B cell (primary cell): ENCODE results near the gene SLC2A10. TPM values are rescaled to one million over a fixed set of nuclear protein-coding genes. Genes with fewer than 3 reads are reported as not detected.

Experiments
- ATAC-seq: fragments of 200-7000 bp; cut with Tn5 transposase; one replicate; pipeline ENCODE4 v1.10.0; 2021; ENCODE audit warnings: low read depth, mild to moderate bottlenecking, moderate number of reproducible peaks, moderate library complexity
- CTCF ChIA-PET: fragments of 350-600 bp; sonication (Branson Sonifier 250); formaldehyde crosslinking; loops from one replicate; lab custom pipeline; 2021; ENCODE audit warnings: antibody characterized with exemption, inconsistent platforms; lab: Charles Lee
- POLR2A ChIA-PET: fragments of 350-600 bp; sonication (Branson Sonifier 250); formaldehyde crosslinking; loops from one replicate; lab custom pipeline; 2021; ENCODE audit warnings: antibody characterized with exemption; lab: Charles Lee
- DNase-seq: peaks from one replicate; pipeline ENCODE4 v3.0.0; 2013
- H2AFZ ChIP-seq: 2 replicates; pipeline ENCODE4 v1.6.1; 2012; ENCODE audit warnings: mild to moderate bottlenecking, low read depth, low read length; ENCODE audit not compliant: insufficient read depth, poor library complexity, severe bottlenecking
- H3K27ac ChIP-seq, 2 donors: 1 replicate in 1 of 2; 2 replicates in 1 of 2; pipeline ENCODE4 v1.5.1; 2012 to 2013; ENCODE audit warnings: low read length in 2 of 2, mild to moderate bottlenecking in 2 of 2, moderate library complexity in 1 of 2
- H3K27me3 ChIP-seq, 4 experiments: fragments of 200-600 bp in 1 of 4; sonication (generic) in 1 of 4; replicated peaks in 1 of 4; 1 replicate in 2 of 4; 2 replicates in 2 of 4; pipeline versions ENCODE4 v1.6.1 to v1.7.0; 2013 to 2016; ENCODE audit warnings: low read length in 3 of 4, mild to moderate bottlenecking in 2 of 4, mixed read lengths in 1 of 4, moderate library complexity in 1 of 4; ENCODE audit not compliant: insufficient read depth in 4 of 4, control insufficient read depth in 3 of 4; ENCODE audit errors: control extremely low read depth in 1 of 4
- H3K36me3 ChIP-seq, 2 experiments: replicated peaks in 1 of 2; 1 replicate in 1 of 2; 2 replicates in 1 of 2; pipeline versions ENCODE4 v1.6.1 to v1.7.1; 2013; ENCODE audit warnings: low read length in 1 of 2; ENCODE audit not compliant: insufficient read depth in 2 of 2, control insufficient read depth in 1 of 2; ENCODE audit errors: control extremely low read depth in 1 of 2, extremely low read depth in 1 of 2
- H3K4me1 ChIP-seq, 2 donors: fragments of 200-600 bp in 1 of 2; sonication (generic) in 1 of 2; 1 replicate in 1 of 2; 2 replicates in 1 of 2; pipeline versions ENCODE4 v1.5.1 to v1.6.1; 2013 to 2017; ENCODE audit warnings: low read length in 2 of 2; ENCODE audit not compliant: control insufficient read depth in 2 of 2, insufficient read depth in 2 of 2
- H3K4me2 ChIP-seq: replicated peaks from 2 replicates; pipeline ENCODE3; 2012; ENCODE audit warnings: mild to moderate bottlenecking, low read depth, low read length; ENCODE audit not compliant: poor library complexity, severe bottlenecking
- H3K4me3 ChIP-seq, 5 experiments: fragments of 200-600 bp in 1 of 5; sonication (generic) in 1 of 5; 1 replicate in 3 of 5; 2 replicates in 2 of 5; pipeline versions ENCODE4 v1.5.1 to v1.7.0; 2011 to 2016; ENCODE audit warnings: low read length in 4 of 5, mild to moderate bottlenecking in 4 of 5, low read depth in 2 of 5, control low read depth in 1 of 5, moderate library complexity in 1 of 5; ENCODE audit not compliant: insufficient read depth in 1 of 5; ENCODE audit errors: control extremely low read depth in 1 of 5, extremely low read depth in 1 of 5
- H3K79me2 ChIP-seq: fragments of 200-600 bp; sonication (generic); one replicate; pipeline ENCODE4 v1.6.0; 2016; ENCODE audit warnings: low read length; ENCODE audit not compliant: control insufficient read depth, insufficient read depth
- H3K9ac ChIP-seq: fragments of 200-600 bp; sonication (generic); 2 replicates; pipeline ENCODE4 v1.6.1; 2017; ENCODE audit warnings: mild to moderate bottlenecking, low read length, moderate library complexity
- H3K9me3 ChIP-seq, 3 donors: one replicate each; pipeline versions ENCODE4 v1.6.1 to v1.7.1; 2013; ENCODE audit warnings: low read length in 2 of 3; ENCODE audit not compliant: control insufficient read depth in 2 of 3, insufficient read depth in 1 of 3; ENCODE audit errors: control extremely low read depth in 1 of 3
- H4K20me1 ChIP-seq: 2 replicates; pipeline ENCODE4 v1.6.0; 2012; ENCODE audit warnings: mild to moderate bottlenecking, low read length; ENCODE audit not compliant: insufficient read depth, control insufficient read depth, poor library complexity, severe bottlenecking
- H3K27ac Mint-ChIP-seq: one replicate; pipeline ENCODE4 v1.8.0; 2021; ENCODE audit warnings: mixed read lengths
- H3K27me3 Mint-ChIP-seq: one replicate; pipeline ENCODE4 v1.8.0; 2021; ENCODE audit warnings: mixed read lengths
- H3K4me1 Mint-ChIP-seq: one replicate; pipeline ENCODE4 v1.8.0; 2021; ENCODE audit warnings: mixed read lengths
- H3K4me3 Mint-ChIP-seq: one replicate; pipeline ENCODE4 v1.8.0; 2021; ENCODE audit warnings: mixed read lengths
- H3K9me3 Mint-ChIP-seq: one replicate; pipeline ENCODE4 v1.8.0; 2022; ENCODE audit warnings: mixed read lengths; ENCODE audit not compliant: insufficient read depth
- CTCF ChIP-seq: fragments of 200-600 bp; IDR thresholded peaks from one replicate; pipeline ENCODE4 v1.8.0; 2022; ENCODE audit warnings: antibody characterized with exemption, mild to moderate bottlenecking
- EZH2 ChIP-seq: IDR thresholded peaks from 2 replicates; pipeline ENCODE4 v1.6.1; 2012; ENCODE audit warnings: borderline replicate concordance, low read depth, mild to moderate bottlenecking, moderate library complexity, low read length; ENCODE audit not compliant: insufficient read depth, poor library complexity, severe bottlenecking
- WGBS: methylation state at CpG from one replicate; pipeline ENCODE4 v1.1.5; 2013; ENCODE audit warnings: missing lambda C conversion rate; ENCODE audit not compliant: insufficient coverage; 5-methylcytosine and 5-hydroxymethylcytosine counted together
- intact Hi-C: fragments of 100-400 bp; cut with micrococcal nuclease; formaldehyde crosslinking; loops from one replicate; pipeline ENCODE4 v1.10.0; 2022
- polyA plus RNA-seq: library from polyadenylated mRNA; depleted of rRNA; stranded (reverse); fragments of >200 nt; gene quantifications from 2 replicates; pipeline ENCODE4 v1.2.3, GENCODE V29; 2012
- total RNA-seq, 2 donors: library from RNA; stranded (reverse); fragments of 120-200 nt in 1 of 2; gene quantifications; 1 replicate in 1 of 2; 2 replicates in 1 of 2; pipeline versions ENCODE4 v1.2.3 to v1.2.4, GENCODE V29; 2013 to 2022

The SLC2A10 gene
- total and polyA plus RNA-seq, 2 donors (not counting 1 experiment from before 2014, with no cell fraction given) = not detected

GRCh38 chr20:46689082-46689753, 20.2 kb upstream of the SLC2A10 start, which contains the start of gene TP53RK:
TSS of gene TP53RK (minus strand) at chr20:46689444. CDS start at chr20:46689414, 30 bp downstream.
- Histone ChIP-seq H4K20me1 (peaks cover 44% of the 10 kb centered on the region), H3K4me1 (peaks cover 20 to 21% of the 10 kb centered on the region in 2 donors), H3K4me3 (peak within 1 kb of the TSS; percentile 87 to 95 (median 93)), H3K9me3 (no peaks in the 10 kb centered on the region), H3K27me3 (no peaks in the 10 kb centered on the region), H3K27ac (peak within 1 kb of the TSS; percentile 76 to 80), H3K36me3 (peaks cover 8 to 25% of the 10 kb centered on the region in 2 experiments), H2AFZ (peak within 1 kb of the TSS; percentile 96), H3K79me2 (peaks cover 47% of the 10 kb centered on the region), H3K4me2 (peak within 1 kb of the TSS; percentile 69), H3K9ac (peak within 1 kb of the TSS; percentile 82)
- peak; percentile 97 for ATAC-seq
- DNase-seq = peak; percentile 97
- H3K4me3 Mint-ChIP-seq = peak within 1 kb of the TSS; percentile 99
- peak within 1 kb of the TSS; percentile 98 for H3K27ac Mint-ChIP-seq
- no peaks in the 10 kb centered on the region for H3K27me3 Mint-ChIP-seq
- POLR2A ChIA-PET = interaction anchor here (0.6 kb wide), 1 partner anchor 839 kb away, joined by 7 read pairs; no protein-coding TSS in a partner anchor
- no peaks in the 10 kb centered on the region for H3K9me3 Mint-ChIP-seq
- intact Hi-C loops = loop anchor here (1.0 to 10.0 kb wide), 3 partner anchors 283 to 894 kb away; partner anchors contain the start of genes DNTTIP1, ELMO2 and WFDC3
- TF ChIP-seq CTCF = peak; percentile 34
- no peak for TF ChIP-seq EZH2
- under 1% methylated on average over 71 of the region's 71 CpGs for WGBS
- CTCF ChIA-PET = interaction anchor here (0.6 to 2.7 kb wide), 2 partner anchors 8 to 32 kb away, joined by 3 to 17 read pairs; no protein-coding TSS in a partner anchor
- peaks cover 40% of the 10 kb centered on the region for H3K4me1 Mint-ChIP-seq

- intact Hi-C loops = loop anchor here (1.0 to 10.0 kb wide), 3 partner anchors 283 to 895 kb away; partner anchors contain the start of genes DNTTIP1, ELMO2 and WFDC3
- H3K9me3 Mint-ChIP-seq = no peaks in the 10 kb centered on the region
- H2AFZ ChIP-seq = peak overlapping the region; percentile 96
- H3K4me1 ChIP-seq = peaks cover 20 to 21% of the 10 kb centered on the region in 2 donors
- CTCF ChIA-PET = interaction anchor here (0.6 to 2.7 kb wide), 2 partner anchors 9 to 32 kb away, joined by 3 to 17 read pairs; no protein-coding TSS in a partner anchor
- TF ChIP-seq CTCF (no peak), EZH2 (no peak)
- H3K27me3 ChIP-seq = no peaks in the 10 kb centered on the region
- H3K79me2 ChIP-seq = peaks cover 45% of the 10 kb centered on the region
- H3K27me3 Mint-ChIP-seq = no peaks in the 10 kb centered on the region
- WGBS = 2% methylated on average over 10 of the region's 12 CpGs
- POLR2A ChIA-PET = interaction anchor here (0.6 kb wide), 1 partner anchor 840 kb away, joined by 7 read pairs; no protein-coding TSS in a partner anchor
- peak overlapping the region; percentile 82 for H3K9ac ChIP-seq
- peak overlapping the region; percentile 98 for H3K27ac Mint-ChIP-seq
- peak overlapping the region; percentile 87 to 95 (median 93) for H3K4me3 ChIP-seq
- peaks cover 43% of the 10 kb centered on the region for H3K4me1 Mint-ChIP-seq
- DNase-seq (no peak), ATAC-seq (no peak)
- H3K4me3 Mint-ChIP-seq = peak overlapping the region; percentile 99
- H3K36me3 ChIP-seq = peaks cover 8 to 22% of the 10 kb centered on the region in 2 experiments
- no peaks in the 10 kb centered on the region for H3K9me3 ChIP-seq
- peaks cover 39% of the 10 kb centered on the region for H4K20me1 ChIP-seq
- peak overlapping the region; percentile 69 for H3K4me2 ChIP-seq
- peak overlapping the region; percentile 76 to 80 for H3K27ac ChIP-seq
These were observed 19.7 kb upstream of the SLC2A10 start for GRCh38 chr20:46689754-46690085.
